Type B pancreatic cell (in vitro differentiated cells): Measurements from ENCODE around the gene OR2B3. TPM values are rescaled to one million over a fixed set of nuclear protein-coding genes. Genes with fewer than 3 reads are reported as not detected.
"Not testable (repeated sequence)": the region's sequence is repeated elsewhere in the genome, so short reads cannot be mapped to it uniquely, and the experiment has no call there.

Experiments used
- DNase-seq: peaks from one replicate; pipeline ENCODE4 v3.0.0; 2021; ENCODE audit warnings: mixed read lengths; ENCODE audit not compliant: unreplicated experiment; ENCODE audit errors: extremely low spot score
- H3K27ac Mint-ChIP-seq: 2 replicates; pipeline ENCODE4 v1.8.0; 2021; ENCODE audit warnings: mild to moderate bottlenecking, mixed read lengths
- H3K27me3 Mint-ChIP-seq: 2 replicates; pipeline ENCODE4 v1.8.0; 2021; ENCODE audit warnings: mixed read lengths
- H3K36me3 Mint-ChIP-seq: 2 replicates; pipeline ENCODE4 v1.8.0; 2021; ENCODE audit warnings: mixed read lengths
- H3K4me1 Mint-ChIP-seq: one replicate; pipeline ENCODE4 v1.8.0; 2021; ENCODE audit warnings: mixed read lengths; ENCODE audit not compliant: unreplicated experiment
- H3K4me3 Mint-ChIP-seq: 2 replicates; pipeline ENCODE4 v1.8.0; 2021; ENCODE audit warnings: mild to moderate bottlenecking, mixed read lengths
- H3K9me3 Mint-ChIP-seq: 2 replicates; pipeline ENCODE4 v1.8.0; 2021; ENCODE audit warnings: mixed read lengths
- CTCF ChIP-seq: fragments of 200-600 bp; sonication (generic); conservative IDR thresholded peaks from 2 replicates; pipeline ENCODE4 v1.5.0; 2021; ENCODE audit warnings: antibody characterized with exemption, mild to moderate bottlenecking
- long read RNA-seq: library from polyadenylated mRNA; unstranded; transcript quantifications from one replicate; pipeline ENCODE4 v2.0.0, GENCODE V29; 2020
- total RNA-seq: library from RNA; stranded (reverse); gene quantifications from 2 replicates; pipeline ENCODE4 v1.2.1, GENCODE V29; 2021; ENCODE audit warnings: low replicate concordance

The OR2B3 gene
- total RNA-seq: not detected in 2 replicates
- long read RNA-seq: 0 reads

GRCh38 chr6:29087213-29087612 is at the start of gene OR2B3:
TSS of gene OR2B3 (minus strand) at chr6:29087313. CDS start at chr6:29087248, 65 bp downstream.
- no peak for DNase-seq
- Mint-ChIP-seq H3K27ac (no peak within 1 kb of the TSS), H3K36me3 (no peaks in the 10 kb centered on the region), H3K4me1 (no peaks in the 10 kb centered on the region), H3K4me3 (no peak within 1 kb of the TSS), H3K9me3 (no peaks in the 10 kb centered on the region), H3K27me3 (peaks cover 19% of the 10 kb centered on the region)
- TF ChIP-seq CTCF: no peak

- no peak overlapping the region for H3K4me3 Mint-ChIP-seq
- no peak overlapping the region for H3K27ac Mint-ChIP-seq
- H3K4me1 Mint-ChIP-seq: no peaks in the 10 kb centered on the region
- H3K9me3 Mint-ChIP-seq: no peaks in the 10 kb centered on the region
- peaks cover 22% of the 10 kb centered on the region for H3K27me3 Mint-ChIP-seq
- no peaks in the 10 kb centered on the region for H3K36me3 Mint-ChIP-seq
- no peak for TF ChIP-seq CTCF
- no peak for DNase-seq
These were observed 44.6 kb upstream of the OR2B3 start for GRCh38 chr6:29131691-29132090.

GRCh38 chr6:29130644-29131043 is 43.5 kb upstream of the OR2B3 start:
- Mint-ChIP-seq H3K27ac (no peak overlapping the region), H3K4me1 (no peaks in the 10 kb centered on the region), H3K36me3 (no peaks in the 10 kb centered on the region), H3K27me3 (peaks cover 22% of the 10 kb centered on the region), H3K9me3 (no peaks in the 10 kb centered on the region), H3K4me3 (no peak overlapping the region)
- TF ChIP-seq CTCF: no peak
- DNase-seq: no peak

GRCh38 chr6:29129326-29130012 is 42.4 kb upstream of the OR2B3 start:
- Mint-ChIP-seq H3K36me3 (no peaks in the 10 kb centered on the region), H3K27ac (no peak overlapping the region)
- DNase-seq: no peak

GRCh38 chr6:29114964-29115363 is 27.9 kb upstream of the OR2B3 start:
- H3K4me1 Mint-ChIP-seq, H3K9me3 Mint-ChIP-seq, DNase-seq, H3K36me3 Mint-ChIP-seq, H3K4me3 Mint-ChIP-seq, H3K27ac Mint-ChIP-seq: not testable (repeated sequence)
- peaks cover 14% of the 10 kb centered on the region for H3K27me3 Mint-ChIP-seq

More at GRCh38 chr6:29129326-29130012, 42.4 kb upstream of the OR2B3 start:
- Mint-ChIP-seq H3K9me3 (no peaks in the 10 kb centered on the region), H3K27me3 (peaks cover 21% of the 10 kb centered on the region), H3K4me3 (no peak overlapping the region), H3K4me1 (no peaks in the 10 kb centered on the region)
- no peak for TF ChIP-seq CTCF

- Mint-ChIP-seq H3K4me1 (no peaks in the 10 kb centered on the region), H3K27me3 (peaks cover 17% of the 10 kb centered on the region), H3K36me3 (no peaks in the 10 kb centered on the region), H3K9me3 (no peaks in the 10 kb centered on the region), H3K27ac (no peak overlapping the region), H3K4me3 (no peak overlapping the region)
- TF ChIP-seq CTCF: no peak
- DNase-seq: no peak
These were observed 25.0 kb upstream of the OR2B3 start for GRCh38 chr6:29112135-29112534.
